GM18519 (cell line): ENCODE data around the gene RPTOR.

Experiments
- ATAC-seq: cut with Tn5 transposase; IDR thresholded peaks from one replicate; pipeline ENCODE4 v1.9.1; 2021; ENCODE audit warnings: mild to moderate bottlenecking, moderate library complexity; ENCODE audit not compliant: unreplicated experiment, low FRiP score

RPTOR gene

DNA sequence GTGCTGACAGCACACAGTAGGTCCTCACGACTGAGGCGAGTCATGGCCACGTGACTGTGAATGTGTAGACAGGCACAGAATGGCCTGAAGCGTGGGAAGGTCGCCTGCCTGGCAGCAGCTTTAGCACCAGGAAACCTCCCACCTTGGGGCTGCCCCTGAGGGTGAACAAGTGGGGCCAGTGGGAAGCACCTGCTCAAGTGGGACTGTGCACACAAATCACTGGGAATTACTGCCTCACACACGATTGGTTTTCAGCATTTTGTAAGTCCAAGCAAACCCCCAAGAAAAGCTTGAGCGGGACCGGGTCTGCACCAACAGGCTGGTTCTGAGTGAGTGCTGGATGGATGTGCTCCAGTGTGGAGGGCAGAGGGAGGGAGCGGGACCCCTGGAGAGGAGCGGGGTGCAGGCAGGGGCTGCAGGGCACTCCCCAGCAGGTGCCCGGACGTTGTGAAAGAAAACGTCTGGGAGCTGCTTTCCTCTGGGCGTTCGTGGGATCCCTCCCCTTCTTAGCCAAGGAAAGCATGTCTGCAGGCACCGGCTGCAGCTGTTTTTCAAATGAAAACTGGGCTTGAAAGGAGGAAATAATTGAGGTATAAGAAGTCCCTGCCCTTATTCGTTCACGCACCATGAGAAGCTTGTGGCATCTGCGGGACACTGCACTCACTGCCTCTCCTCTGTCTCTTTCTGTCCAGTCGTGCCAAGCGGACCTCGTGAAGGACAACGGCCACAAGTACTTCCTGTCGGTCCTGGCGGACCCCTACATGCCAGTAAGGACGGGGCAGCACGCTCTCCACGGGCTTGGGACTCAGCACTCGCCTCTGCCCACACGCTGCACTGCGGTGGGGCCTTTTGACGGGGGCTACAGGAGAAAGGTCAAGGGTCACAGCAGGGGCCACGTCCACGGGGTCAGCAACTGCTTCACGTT is 335.3 kb downstream of the RPTOR start:
- no peak for ATAC-seq

- no peak for ATAC-seq
Observed at GRCh38 chr17:80880648-80880985, 336.0 kb downstream of the RPTOR start.

DNA sequence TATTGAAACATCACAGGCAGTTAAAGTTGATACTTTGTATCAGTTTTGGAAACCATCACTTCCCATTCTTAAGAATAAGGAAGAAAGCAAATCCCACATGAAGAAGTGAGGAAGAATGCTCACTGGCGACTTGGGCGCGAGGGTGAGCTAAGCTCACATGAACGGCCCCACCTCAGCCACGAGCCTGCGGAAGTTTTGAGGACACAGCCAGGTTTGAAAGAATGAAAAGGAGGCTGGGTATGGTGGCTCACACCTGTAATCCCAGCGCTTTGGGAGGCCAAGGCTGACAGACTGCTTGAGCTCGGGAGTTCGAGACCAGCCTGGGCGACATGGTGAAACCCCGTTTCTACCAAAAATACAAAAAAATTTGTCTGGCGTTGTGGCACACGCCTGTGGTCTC is 336.7 kb downstream of the RPTOR start:
- ATAC-seq, result no peak

DNA sequence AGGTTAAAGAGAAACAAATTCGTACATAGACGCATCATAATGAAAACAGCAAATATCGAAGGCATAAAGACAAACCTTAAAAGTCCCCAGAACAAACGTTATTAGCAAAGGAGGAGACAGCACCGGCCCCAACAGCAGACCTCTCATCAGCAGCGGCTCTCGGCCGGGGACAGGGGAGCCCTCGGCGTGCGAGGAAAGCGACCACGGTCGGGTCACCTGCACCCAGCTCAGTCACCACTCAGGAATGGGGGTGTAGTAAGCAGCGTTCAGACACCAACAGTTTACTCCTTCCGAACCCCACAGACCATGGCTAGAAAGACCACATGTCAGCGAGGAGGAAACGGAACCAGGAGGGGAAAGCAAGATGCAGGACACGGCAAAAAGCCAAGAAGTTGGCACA is 337.7 kb downstream of the RPTOR start:
- no peak for ATAC-seq

GRCh38 chr17:80882926-80883685 is 338.5 kb downstream of the RPTOR start:
- no peak for ATAC-seq

- no peak for ATAC-seq
Observed at GRCh38 chr17:80883831-80884735, 339.4 kb downstream of the RPTOR start.

DNA sequence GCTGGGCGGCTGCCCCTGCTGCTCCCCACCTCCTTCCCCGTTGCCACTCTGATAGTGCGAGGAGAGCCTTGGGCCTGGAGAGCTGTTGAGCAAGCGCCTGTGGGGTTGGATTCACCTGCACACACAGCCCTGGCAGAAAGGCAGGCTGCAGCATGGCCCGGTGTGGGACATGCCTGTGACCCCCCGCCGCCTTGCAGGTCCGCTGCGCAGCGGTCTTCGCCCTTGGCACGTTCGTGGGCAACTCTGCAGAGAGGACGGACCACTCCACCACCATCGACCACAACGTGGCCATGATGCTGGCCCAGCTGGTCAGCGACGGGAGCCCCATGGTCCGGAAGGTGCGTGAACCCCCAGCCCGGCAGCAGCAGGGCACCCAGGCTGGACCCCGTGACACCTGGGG is 340.2 kb downstream of the RPTOR start:
- no peak for ATAC-seq

- ATAC-seq, result no peak
Observed at GRCh38 chr17:80885947-80886582, 341.4 kb downstream of the RPTOR start.

- no peak for ATAC-seq
Observed at GRCh38 chr17:80886641-80887573, 342.3 kb downstream of the RPTOR start.

DNA sequence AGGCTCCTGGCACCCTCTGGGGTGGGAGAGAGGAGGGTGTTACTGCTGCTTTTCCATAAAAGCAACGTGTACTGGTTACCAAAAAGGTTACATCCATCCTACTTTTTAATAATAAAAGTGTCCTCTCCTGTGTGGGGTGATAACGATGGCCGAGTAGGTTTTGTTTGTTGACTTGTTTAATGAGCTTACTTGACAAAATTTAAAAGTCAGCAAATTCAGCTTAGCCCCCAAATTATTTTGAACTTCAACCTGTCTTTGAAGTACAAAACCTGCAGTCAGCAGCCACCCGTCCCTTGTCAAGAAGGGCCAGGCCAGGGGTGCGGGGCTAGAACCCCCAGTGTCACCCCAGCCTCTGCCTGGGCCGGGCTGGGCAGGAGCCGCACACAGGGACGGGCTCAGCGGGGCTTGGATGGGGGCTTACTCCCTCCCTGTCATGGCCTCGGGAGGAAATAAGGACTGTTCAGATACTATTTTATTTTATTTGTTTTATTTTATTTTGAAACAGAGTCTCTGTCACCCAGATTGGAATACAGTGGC is 343.1 kb downstream of the RPTOR start:
- ATAC-seq, result no peak

- ATAC-seq, result no peak
Observed at GRCh38 chr17:80888276-80889160, 343.9 kb downstream of the RPTOR start.

DNA sequence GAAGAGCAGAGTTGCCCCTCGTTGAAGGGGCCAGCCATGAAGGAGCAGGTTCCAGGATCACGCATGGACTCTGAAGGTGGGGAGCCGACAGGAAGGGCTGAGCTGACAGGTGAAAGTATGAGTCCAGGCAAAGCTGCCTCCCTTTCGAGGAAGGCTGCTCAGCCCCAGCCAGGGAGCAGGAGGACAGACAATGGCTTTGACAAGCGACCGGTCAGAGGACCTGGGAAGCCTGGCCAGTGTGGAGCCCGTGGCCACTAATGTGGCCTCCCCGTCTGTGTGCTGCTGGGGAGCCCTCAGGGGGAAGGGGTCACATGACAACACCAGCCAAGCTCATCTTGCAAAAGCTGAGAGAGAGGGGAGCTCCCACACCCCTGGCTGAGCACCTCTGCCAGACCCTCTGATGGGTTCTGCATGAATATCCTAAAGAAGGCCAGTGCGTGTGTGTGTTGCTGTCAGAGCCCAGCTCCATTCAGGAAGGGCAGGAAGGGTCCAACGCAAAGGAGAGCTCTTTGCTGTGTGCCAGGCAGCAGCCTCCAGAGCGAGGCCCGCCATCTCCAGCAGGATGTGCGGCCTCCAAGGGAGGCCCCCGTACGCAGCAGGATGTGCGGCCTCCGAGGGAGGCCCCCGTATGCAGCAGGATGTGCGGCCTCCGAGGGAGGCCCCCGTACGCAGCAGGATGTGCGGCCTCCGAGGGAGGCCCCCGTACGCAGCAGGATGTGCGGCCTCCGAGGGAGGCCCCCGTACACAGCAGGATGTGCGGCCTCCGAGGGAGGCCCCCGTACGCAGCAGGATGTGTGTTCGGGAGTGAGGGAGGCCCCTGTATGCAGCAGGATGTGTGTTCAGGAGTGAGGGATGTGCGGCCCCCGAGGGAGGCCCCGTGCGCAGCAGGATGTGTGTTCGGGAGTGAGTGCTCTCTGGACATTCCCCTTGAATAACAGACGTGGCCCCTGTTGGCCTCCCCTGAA is 344.9 kb downstream of the RPTOR start:
- no peak for ATAC-seq

GRCh38 chr17:80890196-80890920 is 345.7 kb downstream of the RPTOR start:
- no peak for ATAC-seq

DNA sequence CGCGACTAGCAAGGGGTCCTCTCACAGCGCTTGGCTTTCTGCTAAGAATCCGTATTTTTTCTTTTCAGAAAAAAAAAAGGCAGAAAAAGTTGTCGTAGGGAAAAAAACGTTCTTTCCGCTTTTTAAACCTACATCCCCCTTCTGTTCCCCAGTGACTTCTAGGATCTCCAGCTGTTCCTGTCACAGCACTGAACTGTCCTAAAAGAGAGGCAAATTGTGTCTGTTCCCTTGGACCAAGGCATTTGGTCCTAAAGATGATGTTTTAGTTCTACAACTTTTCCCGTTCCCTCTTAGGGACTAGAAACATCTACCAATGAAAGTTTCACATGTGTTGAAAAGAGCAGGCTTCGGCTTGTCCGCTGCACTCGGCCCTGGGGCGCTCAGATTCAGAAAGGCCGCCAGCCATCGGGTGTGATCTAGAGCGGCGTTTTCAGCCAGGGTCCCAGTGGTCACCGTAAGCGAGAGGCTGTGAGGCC is 346.3 kb downstream of the RPTOR start:
- ATAC-seq, result no peak

GRCh38 chr17:80891397-80892018 is 346.9 kb downstream of the RPTOR start:
- ATAC-seq, result no peak
